ENCODE results near the gene VANGL2.

DNA sequence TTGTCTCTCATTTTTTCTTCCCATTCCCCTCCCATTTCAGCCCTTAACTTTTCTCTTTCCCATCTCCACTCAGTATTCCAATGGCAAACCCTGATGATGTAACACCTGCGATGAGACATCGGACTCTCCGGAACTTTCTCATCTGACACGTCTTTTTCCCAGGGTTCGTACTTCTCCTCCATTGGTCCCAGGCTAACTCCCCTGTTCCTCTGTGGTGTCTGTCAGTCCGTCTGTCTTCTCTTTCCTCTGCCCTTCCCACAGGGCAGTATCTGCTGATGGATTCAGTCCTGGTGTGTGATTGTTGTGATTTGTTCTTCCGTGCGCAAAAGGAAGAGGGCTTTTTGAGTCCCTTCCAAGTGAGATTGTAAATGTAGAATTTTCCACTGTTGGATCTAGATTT, 27.7 kb downstream of the VANGL2 start:
- no peak for TF ChIP-seq POLR2A (IDR thresholded peaks at IDR 0.05)
- TF ChIP-seq, protein P1, sequence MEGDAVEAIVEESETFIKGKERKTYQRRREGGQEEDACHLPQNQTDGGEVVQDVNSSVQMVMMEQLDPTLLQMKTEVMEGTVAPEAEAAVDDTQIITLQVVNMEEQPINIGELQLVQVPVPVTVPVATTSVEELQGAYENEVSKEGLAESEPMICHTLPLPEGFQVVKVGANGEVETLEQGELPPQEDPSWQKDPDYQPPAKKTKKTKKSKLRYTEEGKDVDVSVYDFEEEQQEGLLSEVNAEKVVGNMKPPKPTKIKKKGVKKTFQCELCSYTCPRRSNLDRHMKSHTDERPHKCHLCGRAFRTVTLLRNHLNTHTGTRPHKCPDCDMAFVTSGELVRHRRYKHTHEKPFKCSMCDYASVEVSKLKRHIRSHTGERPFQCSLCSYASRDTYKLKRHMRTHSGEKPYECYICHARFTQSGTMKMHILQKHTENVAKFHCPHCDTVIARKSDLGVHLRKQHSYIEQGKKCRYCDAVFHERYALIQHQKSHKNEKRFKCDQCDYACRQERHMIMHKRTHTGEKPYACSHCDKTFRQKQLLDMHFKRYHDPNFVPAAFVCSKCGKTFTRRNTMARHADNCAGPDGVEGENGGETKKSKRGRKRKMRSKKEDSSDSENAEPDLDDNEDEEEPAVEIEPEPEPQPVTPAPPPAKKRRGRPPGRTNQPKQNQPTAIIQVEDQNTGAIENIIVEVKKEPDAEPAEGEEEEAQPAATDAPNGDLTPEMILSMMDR (IDR thresholded peaks at IDR 0.05), result no peak

Data from transverse colon (tissue), 3 donors.